GM18511 (cell line): ENCODE data around the gene LAPTM5.
"Not testable (repeated sequence)": the region's sequence is repeated elsewhere in the genome, so short reads cannot be mapped to it uniquely, and the experiment has no call there.

Source experiments
- ATAC-seq: cut with Tn5 transposase; IDR thresholded peaks from one replicate; pipeline ENCODE4 v1.9.1; 2021; ENCODE audit warnings: mild to moderate bottlenecking, moderate library complexity; ENCODE audit not compliant: unreplicated experiment

The LAPTM5 gene

GRCh38 chr1:30773722-30774358 is 16.3 kb upstream of the LAPTM5 start:
- no peak for ATAC-seq

GRCh38 chr1:30771005-30771404 is 13.4 kb upstream of the LAPTM5 start:
- no peak for ATAC-seq

- ATAC-seq = no peak
Measured at GRCh38 chr1:30770150-30770549, 12.6 kb upstream of the LAPTM5 start.

GRCh38 chr1:30768830-30769718 is 11.5 kb upstream of the LAPTM5 start:
- no peak for ATAC-seq

GRCh38 chr1:30768159-30768829 is 10.7 kb upstream of the LAPTM5 start:
- no peak for ATAC-seq

GRCh38 chr1:30766948-30767347 is 9.4 kb upstream of the LAPTM5 start:
- not testable (repeated sequence) for ATAC-seq

- ATAC-seq = no peak
Measured at GRCh38 chr1:30765556-30766434, 8.2 kb upstream of the LAPTM5 start.

- peak; percentile 54 for ATAC-seq
Measured at GRCh38 chr1:30764939-30765555, 7.5 kb upstream of the LAPTM5 start.

- no peak for ATAC-seq
Measured at GRCh38 chr1:30764396-30764795, 6.8 kb upstream of the LAPTM5 start.

- ATAC-seq = no peak
Measured at GRCh38 chr1:30763651-30764248, 6.2 kb upstream of the LAPTM5 start.

- ATAC-seq = no peak
Measured at GRCh38 chr1:30762930-30763650, 5.5 kb upstream of the LAPTM5 start.

- no peak for ATAC-seq
Measured at GRCh38 chr1:30762152-30762929, 4.8 kb upstream of the LAPTM5 start.

- no peak for ATAC-seq
Measured at GRCh38 chr1:30761381-30762151, 4.0 kb upstream of the LAPTM5 start.

- ATAC-seq = no peak
Measured at GRCh38 chr1:30760596-30761324, 3.2 kb upstream of the LAPTM5 start.

- no peak for ATAC-seq
Measured at GRCh38 chr1:30759718-30760281, 2.2 kb upstream of the LAPTM5 start.

GRCh38 chr1:30758785-30759380 is 1.3 kb upstream of the LAPTM5 start:
- no peak for ATAC-seq
